Hematopoietic multipotent progenitor cell treated with erythropoietin and hydrocortisone succinate and interleukin-3 and kit ligand, for 4 days (in vitro differentiated cells): ENCODE data around the gene ZNF260.

ENCODE experiments used
- DNase-seq: peaks from one replicate; pipeline ENCODE4 v3.0.0-alpha.2; 2015

Gene ZNF260

GRCh38 chr19:36489118-36489919, 38.8 kb downstream of the ZNF260 start, which contains the start of gene ZNF566:
Gene ZNF566 (minus strand): TSS chr19:36489561. CDS start chr19:36476557, 13,004 bp downstream.
- peak; percentile 99 for DNase-seq

GRCh38 chr19:36488846-36489117, 39.3 kb downstream of the ZNF260 start:
- peak; percentile 72 for DNase-seq

- peak; percentile 4 for DNase-seq
Measured at GRCh38 chr19:36488118-36488845, 39.8 kb downstream of the ZNF260 start.

- peak; percentile 20 for DNase-seq
Measured at GRCh38 chr19:36483653-36484052, 44.4 kb downstream of the ZNF260 start.

- no peak for DNase-seq
Measured at GRCh38 chr19:36482876-36483275, 45.2 kb downstream of the ZNF260 start.
